HFF-Myc (cell line): Measurements from ENCODE around the gene KCNQ2.
"Not testable (repeated sequence)": the region's sequence is repeated elsewhere in the genome, so short reads cannot be mapped to it uniquely, and the experiment has no call there.

ENCODE experiments used
- DNase-seq: peaks from one replicate; pipeline ENCODE4 v3.0.0-alpha.2; 2011; ENCODE audit warnings: low read depth; ENCODE audit errors: extremely low read depth
- H3K4me3 ChIP-seq: replicated peaks from 2 replicates; pipeline ENCODE4 v1.5.1; 2011; ENCODE audit warnings: low read depth, mild to moderate bottlenecking, control low read depth, low read length
- CTCF ChIP-seq: IDR thresholded peaks from 2 replicates; pipeline ENCODE4 v1.5.1; 2012; ENCODE audit warnings: mild to moderate bottlenecking, low read depth, low read length, control low read depth; ENCODE audit errors: missing control alignments

The KCNQ2 gene

GRCh38 chr20:63518351-63518861 lies 46.0 kb upstream of the KCNQ2 start:
- no peak overlapping the region for H3K4me3 ChIP-seq
- TF ChIP-seq CTCF: no peak
- DNase-seq: no peak

- no peak for DNase-seq
- no peak for TF ChIP-seq CTCF
- H3K4me3 ChIP-seq: no peak overlapping the region
These were observed 45.2 kb upstream of the KCNQ2 start for GRCh38 chr20:63517376-63518309.

GRCh38 chr20:63514520-63514919 lies 42.1 kb upstream of the KCNQ2 start:
- not testable (repeated sequence) for DNase-seq, H3K4me3 ChIP-seq

- DNase-seq: no peak
- H3K4me3 ChIP-seq: no peak overlapping the region
- no peak for TF ChIP-seq CTCF
These were observed 40.8 kb upstream of the KCNQ2 start for GRCh38 chr20:63513207-63513606.

- TF ChIP-seq CTCF: no peak
- H3K4me3 ChIP-seq: no peak overlapping the region
These were observed 36.7 kb upstream of the KCNQ2 start for GRCh38 chr20:63509088-63509564.

GRCh38 chr20:63508072-63508768 lies 35.8 kb upstream of the KCNQ2 start:
- no peak for TF ChIP-seq CTCF

More at GRCh38 chr20:63509088-63509564, 36.7 kb upstream of the KCNQ2 start:
- no peak for DNase-seq

GRCh38 chr20:63507083-63507743 lies 34.8 kb upstream of the KCNQ2 start:
- H3K4me3 ChIP-seq: no peak overlapping the region
- no peak for TF ChIP-seq CTCF
- no peak for DNase-seq

More at GRCh38 chr20:63508072-63508768, 35.8 kb upstream of the KCNQ2 start:
- no peak overlapping the region for H3K4me3 ChIP-seq
- no peak for DNase-seq
